GM23248 (cell line): Measurements from ENCODE around the gene CCDC102B.

Experiments used
- EZH2 ChIP-seq: fragments of 200-600 bp; sonication (generic); IDR thresholded peaks from 2 replicates; pipeline ENCODE4 v1.6.1; 2018; ENCODE audit warnings: antibody characterized with exemption, mild to moderate bottlenecking; ENCODE audit not compliant: insufficient read depth, poor library complexity, severe bottlenecking
- EZH2phosphoT487 ChIP-seq: fragments of 200-600 bp; sonication (generic); IDR thresholded peaks from 2 replicates; pipeline ENCODE4 v1.6.1; 2018; ENCODE audit warnings: antibody characterized with exemption, moderate library complexity, mild to moderate bottlenecking, low read depth; ENCODE audit not compliant: insufficient read depth

DNA sequence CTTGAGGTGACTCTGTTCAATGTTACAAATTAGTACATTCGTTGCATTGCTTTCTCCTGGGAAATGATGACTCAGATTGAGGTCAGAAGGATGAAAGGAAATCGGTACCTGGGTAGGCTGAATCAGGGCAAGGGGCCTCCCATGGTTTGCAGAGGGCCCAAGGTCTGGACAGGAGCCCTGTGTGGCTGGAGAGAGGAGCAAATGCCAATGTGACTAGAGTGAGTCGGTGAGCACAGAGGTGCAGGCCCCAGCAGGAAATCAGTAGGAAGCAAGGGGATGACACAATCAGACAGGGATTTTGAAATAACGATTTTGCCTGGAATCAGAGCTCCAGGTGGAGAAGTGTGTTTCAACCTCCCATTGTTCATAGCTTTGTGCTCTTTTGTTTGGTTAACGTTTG, 118.9 kb downstream of the CCDC102B start:
- no peak for TF ChIP-seq EZH2
- no peak for TF ChIP-seq EZH2phosphoT487
